Activated CD4-positive, alpha-beta T cell treated with anti-CD3 and anti-CD28 coated beads, Interleukin-2, amount 10 ng/mL, durations not matched to agents 7 days and 5 days (primary cell): ENCODE measurements around the gene OR52K1. TPM values are rescaled to one million over a fixed set of nuclear protein-coding genes. Genes with fewer than 3 reads are reported as not detected.
"Not testable (repeated sequence)": the region's sequence is repeated elsewhere in the genome, so short reads cannot be mapped to it uniquely, and the experiment has no call there.

Source experiments
- CTCF ChIA-PET: fragments of 350-600 bp; sonication (Branson Sonifier 250); formaldehyde crosslinking; loops from one replicate; lab custom pipeline; 2021; ENCODE audit warnings: antibody characterized with exemption; lab: Charles Lee
- POLR2A ChIA-PET: fragments of 350-600 bp; sonication (Branson Sonifier 250); formaldehyde crosslinking; loops from one replicate; lab custom pipeline; 2021; ENCODE audit warnings: antibody characterized with exemption; lab: Charles Lee
- DNase-seq: peaks from one replicate; pipeline ENCODE4 v3.0.0-alpha.2; 2020
- H3K27ac Mint-ChIP-seq: one replicate; pipeline ENCODE4 v1.8.0; 2021; ENCODE audit warnings: mild to moderate bottlenecking, moderate library complexity, mixed read lengths
- H3K27me3 Mint-ChIP-seq: one replicate; pipeline ENCODE4 v1.8.0; 2021; ENCODE audit warnings: mixed read lengths
- H3K36me3 Mint-ChIP-seq: one replicate; pipeline ENCODE4 v1.8.0; 2021; ENCODE audit warnings: low read depth, mixed read lengths
- H3K4me1 Mint-ChIP-seq: one replicate; pipeline ENCODE4 v1.8.0; 2021; ENCODE audit warnings: mixed read lengths
- H3K4me3 Mint-ChIP-seq: one replicate; pipeline ENCODE4 v1.8.0; 2021; ENCODE audit warnings: mild to moderate bottlenecking, moderate library complexity, mixed read lengths
- H3K9me3 Mint-ChIP-seq: one replicate; pipeline ENCODE4 v1.8.0; 2021; ENCODE audit warnings: mixed read lengths
- total RNA-seq, 2 experiments: library from RNA; stranded (reverse); gene quantifications; one replicate each; pipeline ENCODE4 v1.2.3, GENCODE V29; 2021

The OR52K1 gene
- total RNA-seq, 2 experiments from 2014 or later, result not detected

DNA sequence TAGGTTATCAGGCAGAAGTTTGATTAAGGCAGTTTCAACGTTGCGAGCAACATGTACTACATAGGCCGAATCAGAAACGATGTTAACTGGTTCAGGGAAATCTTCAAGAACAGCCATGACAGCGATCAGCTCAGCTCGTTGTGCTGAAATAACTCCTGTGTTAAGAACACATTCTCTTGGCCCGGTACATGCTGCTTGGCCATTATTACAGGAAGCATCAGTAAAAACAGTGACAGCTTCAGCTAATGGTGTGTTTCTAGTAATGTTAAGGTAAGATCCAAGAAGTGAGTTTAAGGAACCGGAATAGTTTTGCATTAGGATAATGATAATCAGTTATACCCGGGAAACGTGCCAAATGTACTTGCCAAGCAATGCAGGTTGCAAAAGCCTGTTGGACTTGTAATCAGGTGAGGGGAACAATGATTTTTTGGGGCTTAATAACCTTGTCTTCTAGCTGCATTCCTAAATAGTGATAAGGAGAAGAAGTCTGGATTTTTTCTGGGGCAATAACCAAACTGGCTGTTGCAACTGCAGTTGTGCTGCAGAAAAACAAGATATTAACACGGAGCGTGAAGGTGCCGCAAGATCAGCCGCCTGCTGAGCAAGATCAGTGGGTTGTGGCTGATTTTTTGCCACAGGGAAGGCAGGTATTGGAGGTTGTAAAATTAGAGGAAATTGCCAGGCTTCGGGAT lies 14.3 kb downstream of the OR52K1 start:
- peaks cover 17% of the 10 kb centered on the region for H3K27me3 Mint-ChIP-seq
- H3K9me3 Mint-ChIP-seq, result no peaks in the 10 kb centered on the region
- no peak overlapping the region for H3K4me3 Mint-ChIP-seq
- DNase-seq, result no peak
- CTCF ChIA-PET, result no interaction called here
- POLR2A ChIA-PET, result no interaction called here
- H3K27ac Mint-ChIP-seq, result no peak overlapping the region
- no peaks in the 10 kb centered on the region for H3K36me3 Mint-ChIP-seq
- H3K4me1 Mint-ChIP-seq, result peaks cover 5% of the 10 kb centered on the region

DNA sequence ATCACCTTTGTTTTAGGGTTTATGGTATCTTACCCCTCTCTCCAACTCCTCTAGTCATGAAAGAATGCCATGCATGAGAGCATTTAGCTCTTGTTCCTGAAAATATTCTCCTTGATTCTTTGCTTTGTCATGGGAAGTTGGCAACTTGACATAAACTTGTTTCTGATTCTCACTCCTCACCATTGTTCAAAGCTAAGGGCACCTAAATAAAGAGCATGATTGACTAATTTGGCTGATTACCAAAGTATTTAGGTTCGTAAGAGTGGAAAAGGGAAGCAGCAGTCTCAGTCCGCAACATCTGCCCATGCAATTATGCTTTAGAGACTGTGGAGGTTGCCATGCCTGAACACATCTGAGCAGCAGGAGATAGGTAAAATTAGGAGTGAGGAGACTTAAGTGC lies 26.4 kb downstream of the OR52K1 start:
- no peak overlapping the region for H3K27ac Mint-ChIP-seq
- H3K4me1 Mint-ChIP-seq, result no peaks in the 10 kb centered on the region
- H3K36me3 Mint-ChIP-seq, result no peaks in the 10 kb centered on the region
- ChIA-PET CTCF (no interaction called here), POLR2A (no interaction called here)
- H3K9me3 Mint-ChIP-seq, result no peaks in the 10 kb centered on the region
- DNase-seq, result no peak
- peaks cover 13% of the 10 kb centered on the region for H3K27me3 Mint-ChIP-seq
- H3K4me3 Mint-ChIP-seq, result no peak overlapping the region

DNA sequence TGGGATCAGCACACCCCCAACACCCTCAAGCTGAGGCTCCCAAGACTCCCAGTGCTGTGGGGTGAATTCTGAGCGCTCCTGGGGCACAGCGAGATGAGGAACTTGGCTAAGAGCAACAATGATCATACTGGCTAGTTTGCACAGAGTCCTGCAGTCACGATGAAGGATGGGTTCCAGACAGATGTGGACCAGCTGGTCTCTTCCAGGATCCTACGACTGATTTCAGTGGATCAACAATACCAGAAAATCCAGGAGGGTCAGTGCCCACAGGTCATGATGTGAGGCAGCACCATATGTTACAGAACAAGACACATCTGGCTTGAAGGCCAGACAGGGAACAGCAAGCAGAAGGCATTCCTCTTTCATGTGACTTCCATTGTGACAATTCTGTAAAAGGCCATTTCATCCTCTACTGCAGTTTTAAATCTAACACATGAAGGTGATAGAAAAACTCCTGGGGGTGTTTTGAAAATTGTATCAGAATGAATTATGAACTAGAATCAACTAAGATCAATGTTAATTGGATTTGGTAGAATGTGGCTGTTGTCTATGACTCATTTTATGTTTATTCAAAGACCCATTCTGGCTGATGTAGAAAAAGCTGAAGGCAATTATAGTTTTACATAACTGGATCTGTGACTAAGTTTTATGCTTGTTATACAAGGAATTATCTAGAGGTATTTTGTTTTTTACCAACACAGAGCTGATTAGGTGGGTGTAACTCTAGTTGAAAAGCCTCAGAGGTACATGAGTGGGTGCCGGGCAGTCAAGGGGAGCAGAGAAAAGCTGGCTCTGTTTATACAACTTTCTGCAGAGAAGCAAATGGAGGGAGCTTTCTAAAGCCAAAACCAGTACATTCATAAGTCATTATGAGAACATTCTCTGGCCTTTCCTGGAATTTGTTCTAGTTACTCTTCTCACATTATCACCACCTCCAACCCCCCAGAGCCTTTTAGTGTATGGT lies 29.1 kb downstream of the OR52K1 start:
- Mint-ChIP-seq H3K36me3 (no peaks in the 10 kb centered on the region), H3K27me3 (peaks cover 13% of the 10 kb centered on the region), H3K9me3 (no peaks in the 10 kb centered on the region), H3K27ac (no peak overlapping the region), H3K4me1 (no peaks in the 10 kb centered on the region), H3K4me3 (no peak overlapping the region)
- CTCF ChIA-PET, result no interaction called here
- POLR2A ChIA-PET, result no interaction called here
- DNase-seq, result no peak

DNA sequence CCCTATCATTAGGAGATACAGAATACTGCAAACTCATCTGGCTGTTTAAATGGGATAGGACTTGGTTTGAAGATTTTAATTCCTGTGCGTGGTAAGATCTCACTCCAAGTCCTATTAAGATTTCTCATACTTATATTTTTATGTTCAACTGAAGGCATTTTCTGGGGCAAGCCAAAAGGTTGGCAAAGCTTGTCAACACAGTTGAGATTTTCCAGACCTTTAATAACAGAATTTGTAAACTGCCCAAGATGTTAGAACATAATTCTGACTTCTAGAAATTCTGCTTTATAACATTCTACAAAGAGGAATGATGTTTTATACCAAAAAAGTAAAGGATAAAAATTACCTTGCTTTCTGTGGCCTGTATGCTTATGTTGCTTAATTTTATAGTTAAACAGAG lies 31.8 kb downstream of the OR52K1 start:
- H3K9me3 Mint-ChIP-seq, result no peaks in the 10 kb centered on the region
- ChIA-PET POLR2A (no interaction called here), CTCF (no interaction called here)
- no peaks in the 10 kb centered on the region for H3K4me1 Mint-ChIP-seq
- H3K27me3 Mint-ChIP-seq, result no peaks in the 10 kb centered on the region
- no peaks in the 10 kb centered on the region for H3K36me3 Mint-ChIP-seq
- no peak overlapping the region for H3K27ac Mint-ChIP-seq
- DNase-seq, result no peak
- H3K4me3 Mint-ChIP-seq, result no peak overlapping the region

DNA sequence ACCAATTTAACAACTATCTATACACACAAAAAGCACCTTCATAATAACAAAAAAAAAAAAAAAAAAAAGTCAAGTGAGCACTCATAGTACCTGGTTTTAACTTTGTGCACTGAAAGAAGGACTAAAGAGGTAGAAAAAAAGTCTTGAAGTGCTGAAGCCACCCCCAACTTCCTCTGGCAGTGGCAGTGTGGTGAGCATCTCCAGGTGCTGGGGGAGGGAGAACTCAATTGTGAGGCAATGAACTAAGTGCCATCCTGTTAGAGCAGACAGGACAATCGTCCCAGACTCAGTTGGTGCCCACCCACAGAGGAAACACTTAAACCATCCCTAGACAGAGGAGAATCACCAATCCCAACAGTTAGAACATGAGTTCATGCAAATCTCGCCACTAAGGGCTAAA lies 39.9 kb downstream of the OR52K1 start:
- POLR2A ChIA-PET, result no interaction called here

DNA sequence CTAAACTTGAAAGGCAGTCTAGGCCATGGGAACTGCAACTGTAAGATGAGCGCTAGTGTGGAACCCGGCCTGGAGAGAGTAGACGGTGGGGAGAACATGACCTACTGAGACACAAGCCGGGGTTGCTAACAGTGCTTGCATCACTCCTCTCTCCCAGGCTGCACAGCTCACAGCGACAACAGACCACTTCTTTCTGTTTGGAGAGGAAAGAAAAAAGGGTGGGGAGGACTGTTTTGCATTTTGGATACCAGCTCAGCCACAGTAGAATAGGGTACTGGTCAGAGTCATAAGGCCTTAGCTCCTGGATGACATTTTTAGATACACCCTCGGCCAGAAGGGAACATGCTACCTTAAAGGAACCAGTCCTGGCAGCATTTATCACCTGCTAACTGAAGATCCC lies 40.3 kb downstream of the OR52K1 start:
- Mint-ChIP-seq H3K4me1 (peaks cover 4% of the 10 kb centered on the region), H3K27ac (no peak overlapping the region), H3K9me3 (no peaks in the 10 kb centered on the region), H3K36me3 (no peaks in the 10 kb centered on the region), H3K4me3 (no peak overlapping the region), H3K27me3 (peaks cover 9% of the 10 kb centered on the region)
- no peak for DNase-seq
- ChIA-PET CTCF (no interaction called here), POLR2A (no interaction called here)

More for the DNA sequence above, 39.9 kb downstream of the OR52K1 start:
- DNase-seq, result peak; percentile 8
- Mint-ChIP-seq H3K27ac (no peak overlapping the region), H3K4me3 (no peak overlapping the region), H3K36me3 (no peaks in the 10 kb centered on the region), H3K4me1 (peaks cover 4% of the 10 kb centered on the region), H3K9me3 (no peaks in the 10 kb centered on the region), H3K27me3 (peaks cover 9% of the 10 kb centered on the region)
- CTCF ChIA-PET, result interaction anchor here (0.7 kb wide), 1 partner anchor 1676 kb away, joined by 3 read pairs; no protein-coding TSS in a partner anchor

DNA sequence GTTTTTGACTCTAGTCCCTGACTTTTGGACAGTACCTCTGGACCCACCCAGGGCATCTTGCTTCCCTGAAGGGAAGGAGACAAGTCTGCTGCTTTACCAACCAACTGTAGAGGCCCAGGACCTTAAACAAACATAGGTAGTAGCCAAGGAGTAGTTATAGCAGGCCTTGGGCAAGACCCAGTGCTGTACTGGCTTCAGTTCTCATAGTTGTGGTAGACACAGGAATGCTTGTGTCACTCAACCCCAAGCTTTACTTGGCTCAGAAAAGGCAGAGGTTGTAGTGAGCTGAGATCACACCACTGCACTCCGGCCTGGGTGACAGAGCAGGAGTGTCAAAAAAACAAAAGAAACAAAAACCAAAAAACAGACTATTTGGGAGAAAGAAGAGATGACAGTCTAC lies 41.2 kb downstream of the OR52K1 start:
- no peaks in the 10 kb centered on the region for H3K36me3 Mint-ChIP-seq
- ChIA-PET CTCF (no interaction called here), POLR2A (no interaction called here)
- H3K9me3 Mint-ChIP-seq, result no peaks in the 10 kb centered on the region
- no peak overlapping the region for H3K4me3 Mint-ChIP-seq
- no peak overlapping the region for H3K27ac Mint-ChIP-seq
- no peak for DNase-seq
- H3K4me1 Mint-ChIP-seq, result peaks cover 4% of the 10 kb centered on the region
- peaks cover 16% of the 10 kb centered on the region for H3K27me3 Mint-ChIP-seq

DNA sequence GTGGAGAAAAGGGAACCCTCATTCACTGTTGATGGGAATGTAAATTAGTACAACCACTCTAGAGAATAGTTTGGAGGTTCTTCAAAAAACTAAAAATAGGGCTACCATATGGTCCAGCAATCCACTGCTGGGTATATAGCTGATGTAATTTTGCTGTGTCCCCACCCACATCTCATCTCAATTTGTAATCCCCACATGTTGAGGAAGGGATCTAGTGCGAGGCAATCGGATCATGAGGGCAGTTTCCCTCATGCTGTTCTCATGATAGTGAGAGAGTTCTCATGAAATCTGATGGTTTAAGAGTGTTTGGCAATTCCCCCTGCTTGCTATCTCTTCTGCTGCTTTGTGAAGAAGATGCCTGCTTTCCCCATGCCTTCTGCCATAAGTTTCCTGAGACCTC lies 45.5 kb downstream of the OR52K1 start:
- Mint-ChIP-seq H3K27me3 (peaks cover 21% of the 10 kb centered on the region), H3K4me3 (no peak overlapping the region), H3K4me1 (no peaks in the 10 kb centered on the region), H3K9me3 (no peaks in the 10 kb centered on the region), H3K27ac (no peak overlapping the region), H3K36me3 (no peaks in the 10 kb centered on the region)
- no peak for DNase-seq
- CTCF ChIA-PET, result no interaction called here
- POLR2A ChIA-PET, result no interaction called here

DNA sequence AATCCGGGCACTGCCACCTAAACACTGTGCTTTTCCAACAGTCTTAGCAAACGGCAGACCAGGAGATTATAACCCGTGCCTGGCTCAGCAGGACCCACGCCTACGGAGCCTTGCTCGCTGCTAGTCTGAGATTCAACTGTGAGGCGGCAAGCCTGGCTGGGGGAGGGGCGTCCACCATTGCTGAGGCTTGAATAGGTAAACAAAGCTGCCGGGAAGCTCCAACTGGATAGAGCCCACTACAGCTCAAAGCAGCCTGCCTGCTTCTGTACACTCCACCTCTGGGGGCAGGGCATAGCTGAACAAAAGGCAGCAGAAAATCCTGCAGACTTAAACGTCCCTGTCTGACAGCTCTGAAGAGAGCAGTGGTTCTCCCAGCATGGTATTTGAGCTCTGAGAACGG lies 49.2 kb downstream of the OR52K1 start:
- H3K9me3 Mint-ChIP-seq, POLR2A ChIA-PET, DNase-seq, H3K4me1 Mint-ChIP-seq, H3K27ac Mint-ChIP-seq, H3K36me3 Mint-ChIP-seq, H3K4me3 Mint-ChIP-seq: not testable (repeated sequence)
- CTCF ChIA-PET, result interaction anchor here (1.3 kb wide), 1 partner anchor 15 kb away, joined by 4 read pairs; no protein-coding TSS in a partner anchor
- H3K27me3 Mint-ChIP-seq, result peaks cover 20% of the 10 kb centered on the region

DNA sequence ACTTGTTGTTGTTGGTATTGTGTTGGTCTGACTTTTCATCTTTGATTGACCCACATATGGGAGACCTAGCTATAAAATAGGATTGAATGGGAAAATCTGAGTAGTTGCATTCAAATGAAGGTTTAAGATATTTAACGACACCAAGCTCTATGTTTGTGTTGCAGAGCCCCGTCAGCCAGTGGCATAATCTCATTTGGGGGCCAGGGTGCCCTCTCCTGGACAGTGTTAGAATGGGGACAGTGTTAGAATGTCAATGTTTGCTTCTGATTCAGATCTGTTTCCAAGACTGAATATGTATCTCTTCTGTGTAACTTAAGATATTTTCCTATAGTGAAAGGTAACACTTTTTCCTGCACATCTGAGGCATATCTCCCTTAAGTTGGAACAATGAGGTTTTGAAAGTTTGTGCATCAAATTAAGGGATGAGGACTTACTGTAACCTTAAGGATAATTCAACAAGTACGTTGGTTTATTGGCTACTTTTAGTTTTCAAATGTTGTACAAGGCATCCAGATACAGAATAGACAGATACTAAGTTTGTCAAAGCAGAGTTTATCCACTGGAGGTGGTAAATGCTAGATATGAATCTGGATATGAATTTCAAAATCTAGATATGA lies 57.3 kb downstream of the OR52K1 start:
- CTCF ChIA-PET, result interaction anchor here (0.6 to 4.8 kb wide), 4 partner anchors 13 to 360 kb away, joined by 3 to 26 read pairs (median 4); no protein-coding TSS in a partner anchor
- no peak overlapping the region for H3K4me3 Mint-ChIP-seq
- peak; percentile 57 for DNase-seq
- H3K27ac Mint-ChIP-seq, result no peak overlapping the region
- POLR2A ChIA-PET, result no interaction called here
- no peaks in the 10 kb centered on the region for H3K36me3 Mint-ChIP-seq
- H3K27me3 Mint-ChIP-seq, result peaks cover 13% of the 10 kb centered on the region
- H3K4me1 Mint-ChIP-seq, result no peaks in the 10 kb centered on the region
- no peaks in the 10 kb centered on the region for H3K9me3 Mint-ChIP-seq

DNA sequence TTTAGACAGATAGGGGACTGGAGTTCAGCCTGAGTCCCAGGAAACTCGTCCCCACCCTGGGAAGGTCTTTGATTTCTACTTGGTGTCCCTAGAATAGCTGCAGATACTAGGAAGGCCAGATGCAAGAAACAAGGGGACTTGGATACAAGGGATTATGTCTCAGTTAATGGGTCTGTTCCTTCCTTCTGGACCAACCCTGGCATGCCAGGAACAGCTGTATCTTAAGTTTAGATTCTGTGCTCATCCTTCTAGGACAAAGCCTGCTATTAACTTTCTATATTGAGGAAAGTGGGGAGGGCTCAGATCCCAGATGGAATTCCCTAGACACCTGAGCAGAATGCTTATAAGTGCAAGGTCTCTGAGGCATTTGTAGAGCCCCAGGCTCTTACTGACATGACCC lies 58.6 kb downstream of the OR52K1 start:
- no peaks in the 10 kb centered on the region for H3K36me3 Mint-ChIP-seq
- CTCF ChIA-PET, result interaction anchor here (1.6 to 4.8 kb wide), 2 partner anchors 354 to 357 kb away, joined by 3 to 26 read pairs; no protein-coding TSS in a partner anchor
- no peak for DNase-seq
- no peaks in the 10 kb centered on the region for H3K9me3 Mint-ChIP-seq
- H3K4me3 Mint-ChIP-seq, result no peak overlapping the region
- H3K27me3 Mint-ChIP-seq, result peaks cover 13% of the 10 kb centered on the region
- no peaks in the 10 kb centered on the region for H3K4me1 Mint-ChIP-seq
- POLR2A ChIA-PET, result no interaction called here
- H3K27ac Mint-ChIP-seq, result no peak overlapping the region
